HG03571 (cell line): ENCODE measurements around the gene KIF26A.

Source experiments
- ATAC-seq: cut with Tn5 transposase; IDR thresholded peaks from one replicate; pipeline ENCODE4 v1.9.1; 2021; ENCODE audit not compliant: unreplicated experiment

Gene KIF26A

GRCh38 chr14:104138098-104138717 lies at the start of gene KIF26A:
Gene KIF26A, plus strand, starts transcription at chr14:104138587. Its CDS starts 136 bp downstream, at chr14:104138723.
- no peak for ATAC-seq

- ATAC-seq, result no peak
Measured at GRCh38 chr14:104090071-104090748, 48.2 kb upstream of the KIF26A start.

GRCh38 chr14:104091061-104091926 lies 47.1 kb upstream of the KIF26A start:
- no peak for ATAC-seq

- ATAC-seq, result no peak
Measured at GRCh38 chr14:104091927-104092771, 46.2 kb upstream of the KIF26A start.

GRCh38 chr14:104092931-104093365 lies 45.4 kb upstream of the KIF26A start:
- ATAC-seq, result no peak

GRCh38 chr14:104093366-104094055 lies 44.9 kb upstream of the KIF26A start:
- ATAC-seq, result no peak

- no peak for ATAC-seq
Measured at GRCh38 chr14:104094056-104094708, 44.2 kb upstream of the KIF26A start.

- ATAC-seq, result no peak
Measured at GRCh38 chr14:104094709-104095425, 43.5 kb upstream of the KIF26A start.

- ATAC-seq, result no peak
Measured at GRCh38 chr14:104095426-104096310, 42.7 kb upstream of the KIF26A start.

GRCh38 chr14:104096318-104096717 lies 42.1 kb upstream of the KIF26A start:
- ATAC-seq, result no peak

GRCh38 chr14:104096751-104097700 lies 41.4 kb upstream of the KIF26A start:
- no peak for ATAC-seq

- no peak for ATAC-seq
Measured at GRCh38 chr14:104098272-104099095, 39.9 kb upstream of the KIF26A start.

GRCh38 chr14:104099096-104100041 lies 39.0 kb upstream of the KIF26A start:
- ATAC-seq, result no peak

GRCh38 chr14:104100171-104101085 lies 38.0 kb upstream of the KIF26A start:
- ATAC-seq, result no peak
